H1 (cell line): Measurements from ENCODE around the gene STIL. TPM values are rescaled to one million over a fixed set of nuclear protein-coding genes. Genes with fewer than 3 reads are reported as not detected.
A peak's percentile ranks its signal among the peaks of the same experiment; 100 is the strongest.

Source experiments
- CTCF ChIA-PET: fragments of 300-600 bp; sonication (Branson Sonifier 250); formaldehyde crosslinking; loops from one replicate; lab custom pipeline; 2021; ENCODE audit not compliant: partially characterized antibody; lab: Charles Lee
- POLR2A ChIA-PET: fragments of 300-600 bp; sonication (Branson Sonifier 250); formaldehyde crosslinking; loops from one replicate; lab custom pipeline; 2021; ENCODE audit warnings: inconsistent platforms; ENCODE audit not compliant: partially characterized antibody; lab: Charles Lee
- DNase-seq, 2 experiments: peaks; one replicate each; pipeline versions ENCODE4 v3.0.0 to v3.0.0-alpha.2; 2010 to 2022; ENCODE audit warnings: low spot score in 2 of 2, low read depth in 1 of 2, mixed read lengths in 1 of 2
- FAIRE-seq: peaks from 2 replicates; lab custom pipeline; 2011; peaks lifted over from hg19 to GRCh38; lab: Jason Lieb, UNC
- H2AFZ ChIP-seq: 2 replicates; pipeline ENCODE4 v1.8.1; 2012; ENCODE audit warnings: low read length, inconsistent platforms
- H2AK5ac ChIP-seq: 2 replicates; pipeline ENCODE4 v1.6.1; 2013; ENCODE audit warnings: low read depth, low read length
- H2BK120ac ChIP-seq: replicated peaks from 2 replicates; pipeline ENCODE3; 2013; ENCODE audit warnings: low read depth, low read length, inconsistent platforms
- H2BK12ac ChIP-seq: 2 replicates; pipeline ENCODE4 v1.6.1; 2013; ENCODE audit warnings: low read depth, low read length
- H2BK15ac ChIP-seq: 2 replicates; pipeline ENCODE4 v1.6.1; 2013; ENCODE audit warnings: low read length
- H2BK20ac ChIP-seq: 2 replicates; pipeline ENCODE4 v1.6.1; 2013; ENCODE audit warnings: low read length
- H2BK5ac ChIP-seq: 2 replicates; pipeline ENCODE4 v1.6.1; 2013; ENCODE audit warnings: low read depth, low read length
- H3K14ac ChIP-seq: 2 replicates; pipeline ENCODE4 v1.6.1; 2013; ENCODE audit warnings: inconsistent platforms; ENCODE audit not compliant: insufficient read length
- H3K18ac ChIP-seq: 2 replicates; pipeline ENCODE4 v1.6.1; 2013; ENCODE audit warnings: low read length; ENCODE audit errors: extremely low read depth
- H3K23ac ChIP-seq: 2 replicates; pipeline ENCODE4 v1.6.1; 2013; ENCODE audit warnings: inconsistent platforms; ENCODE audit not compliant: insufficient read length
- H3K23me2 ChIP-seq: 2 replicates; pipeline ENCODE4 v1.6.1; 2013; ENCODE audit warnings: low read depth, low read length
- H3K27ac ChIP-seq: 2 replicates; pipeline ENCODE4 v1.6.1; 2011; ENCODE audit warnings: low read depth, low read length, inconsistent platforms
- H3K27me3 ChIP-seq, 4 experiments: replicated peaks in 1 of 4; 1 replicate in 1 of 4; 2 replicates in 3 of 4; pipeline versions ENCODE4 v1.6.1 to v1.8.1; 2011 to 2013; ENCODE audit warnings: low read length in 3 of 4, mild to moderate bottlenecking in 3 of 4, inconsistent platforms in 2 of 4, mixed read lengths in 2 of 4, moderate library complexity in 1 of 4; ENCODE audit not compliant: control insufficient read depth in 3 of 4, insufficient read depth in 3 of 4; ENCODE audit errors: extremely low read depth in 1 of 4
- H3K36me3 ChIP-seq, 4 experiments: 2 replicates each; pipeline versions ENCODE4 v1.6.1 to v1.8.1; 2011 to 2013; ENCODE audit warnings: mild to moderate bottlenecking in 4 of 4, low read length in 3 of 4, moderate library complexity in 2 of 4, control low read depth in 1 of 4, inconsistent platforms in 1 of 4; ENCODE audit not compliant: insufficient read depth in 4 of 4, control insufficient read depth in 2 of 4
- H3K4ac ChIP-seq: replicated peaks from 2 replicates; pipeline ENCODE3; 2013; ENCODE audit warnings: low read length, low read depth, mixed read lengths, inconsistent platforms; ENCODE audit not compliant: insufficient read length
- H3K4me1 ChIP-seq, 4 experiments: replicated peaks in 1 of 4; 1 replicate in 1 of 4; 2 replicates in 3 of 4; pipeline versions ENCODE4 v1.6.1 to v1.8.1; 2011 to 2013; ENCODE audit warnings: low read length in 3 of 4, inconsistent platforms in 2 of 4, mixed read lengths in 1 of 4; ENCODE audit not compliant: insufficient read depth in 4 of 4, control insufficient read depth in 3 of 4
- H3K4me2 ChIP-seq, 2 experiments: 2 replicates each; pipeline versions ENCODE4 v1.6.1 to v1.8.1; 2011 to 2013; ENCODE audit warnings: low read depth in 2 of 2, low read length in 2 of 2, control low read depth in 1 of 2, inconsistent platforms in 1 of 2, mild to moderate bottlenecking in 1 of 2; ENCODE audit not compliant: insufficient read depth in 1 of 2
- H3K4me3 ChIP-seq, 4 experiments: fragments of 200-600, 300-600 bp in 1 of 4; sonication (generic), shearing (Covaris generic), sonication (Bioruptor Twin) in 1 of 4; 2 replicates each; pipeline versions ENCODE4 v1.5.1 to v1.8.1; 2011 to 2016; ENCODE audit warnings: low read length in 4 of 4, low read depth in 3 of 4, control low read depth in 2 of 4, inconsistent platforms in 2 of 4, mild to moderate bottlenecking in 2 of 4, mixed read lengths in 1 of 4, moderate library complexity in 1 of 4; ENCODE audit not compliant: insufficient read depth in 2 of 4; ENCODE audit errors: extremely low read depth in 1 of 4
- H3K56ac ChIP-seq: replicated peaks from 2 replicates; pipeline ENCODE3; 2013; ENCODE audit warnings: low read depth, mild to moderate bottlenecking, mixed read lengths, low read length, inconsistent platforms; ENCODE audit not compliant: insufficient read length
- H3K79me1 ChIP-seq: 2 replicates; pipeline ENCODE4 v1.6.1; 2013; ENCODE audit warnings: low read depth, low read length, control low read depth
- H3K79me2 ChIP-seq, 2 experiments: 2 replicates each; pipeline versions ENCODE4 v1.6.1 to v1.8.1; 2012 to 2013; ENCODE audit warnings: low read length in 2 of 2, mild to moderate bottlenecking in 2 of 2, inconsistent platforms in 1 of 2; ENCODE audit not compliant: insufficient read depth in 2 of 2, control insufficient read depth in 1 of 2
- H3K9ac ChIP-seq, 4 experiments: replicated peaks in 1 of 4; 1 replicate in 1 of 4; 2 replicates in 3 of 4; pipeline versions ENCODE4 v1.6.1 to v1.8.1; 2011 to 2013; ENCODE audit warnings: low read depth in 3 of 4, low read length in 3 of 4, control low read depth in 2 of 4, mild to moderate bottlenecking in 2 of 4, moderate library complexity in 2 of 4, inconsistent platforms in 1 of 4; ENCODE audit errors: extremely low read depth in 1 of 4
- H3K9me3 ChIP-seq, 2 experiments: 2 replicates each; pipeline versions ENCODE4 v1.6.1 to v1.8.1; 2012 to 2013; ENCODE audit warnings: mild to moderate bottlenecking in 2 of 2, moderate library complexity in 2 of 2, control low read depth in 1 of 2, inconsistent platforms in 1 of 2, low read depth in 1 of 2, low read length in 1 of 2, mixed read lengths in 1 of 2; ENCODE audit not compliant: insufficient read depth in 2 of 2
- H4K20me1 ChIP-seq, 2 experiments: replicated peaks in 1 of 2; 2 replicates each; pipeline versions ENCODE3 to v1.8.1; 2011 to 2013; ENCODE audit warnings: inconsistent platforms in 2 of 2, low read length in 2 of 2, mild to moderate bottlenecking in 1 of 2; ENCODE audit not compliant: insufficient read depth in 2 of 2, control insufficient read depth in 1 of 2
- H4K5ac ChIP-seq: 2 replicates; pipeline ENCODE4 v1.6.1; 2013; ENCODE audit warnings: low read length, low read depth, mixed read lengths, inconsistent platforms; ENCODE audit not compliant: insufficient read length
- H4K8ac ChIP-seq: 2 replicates; pipeline ENCODE4 v1.8.0; 2013; ENCODE audit warnings: mild to moderate bottlenecking, moderate library complexity, low read length, inconsistent platforms; ENCODE audit not compliant: insufficient read depth; ENCODE audit errors: extremely low read depth
- H4K91ac ChIP-seq: replicated peaks from 2 replicates; pipeline ENCODE3; 2013; ENCODE audit warnings: low read length, mixed read lengths, inconsistent platforms; ENCODE audit not compliant: insufficient read length
- PHF8 ChIP-seq: fragments of 200-600 bp; sonication (generic); conservative IDR thresholded peaks from 2 replicates; pipeline ENCODE4 v1.7.1; 2012; ENCODE audit warnings: low read depth, mild to moderate bottlenecking, inconsistent platforms, low read length, moderate library complexity
- SUZ12 ChIP-seq: fragments of 200-600 bp; sonication (generic); IDR thresholded peaks from 2 replicates; pipeline ENCODE4 v1.6.1; 2012; ENCODE audit warnings: mild to moderate bottlenecking, inconsistent platforms, low read length, moderate library complexity, mixed read lengths
- WGBS, 2 experiments: shearing (Covaris generic) in 1 of 2; methylation state at CpG; one replicate each; pipeline versions ENCODE4 v1.1.6 to v1.1.7; 2013 to 2015; ENCODE audit warnings: low lambda C conversion rate in 2 of 2, mixed read lengths in 2 of 2, inconsistent platforms in 1 of 2, low coverage in 1 of 2, missing lambda C conversion rate in 1 of 2; ENCODE audit not compliant: insufficient replicate concordance in 2 of 2, insufficient coverage in 1 of 2, insufficient read length in 1 of 2; ENCODE audit errors: extremely low coverage in 1 of 2, missing lambda C conversion rate in 1 of 2; 5-methylcytosine and 5-hydroxymethylcytosine counted together
- polyA plus RNA-seq, 7 experiments: library from polyadenylated mRNA; depleted of rRNA in 3 of 7; stranded (reverse) in 5 of 7; unstranded in 2 of 7; fragments of >200 nt in 5 of 7; fragments of 200-250 nt in 2 of 7; gene quantifications; 1 replicate in 5 of 7; 2 replicates in 1 of 7; 4 replicates in 1 of 7; pipeline versions ENCODE4 v1.2.1 to v1.2.3, GENCODE V29; 2011 to 2013; ENCODE audit warnings: missing spikeins in 2 of 7, mixed read lengths in 2 of 7
- total RNA-seq: library from RNA; stranded (reverse); fragmentation: NEBNext Ultra II Directional; extraction: Animal tissue kit (Norgen Biotek cat#: 25700); gene quantifications from 2 replicates; pipeline ENCODE4 v1.2.1, GENCODE V29; 2021
- TF ChIP-seq, protein P1 (sequence below): IDR thresholded peaks from 2 replicates; pipeline ENCODE4 v1.6.1; 2012; ENCODE audit warnings: inconsistent platforms

The STIL gene
- total and polyA plus RNA-seq, 2 of the 8 experiments (the other 6 are each of a cell fraction or from before 2014, with no cell fraction given): 13.6 to 25.1 TPM

DNA sequence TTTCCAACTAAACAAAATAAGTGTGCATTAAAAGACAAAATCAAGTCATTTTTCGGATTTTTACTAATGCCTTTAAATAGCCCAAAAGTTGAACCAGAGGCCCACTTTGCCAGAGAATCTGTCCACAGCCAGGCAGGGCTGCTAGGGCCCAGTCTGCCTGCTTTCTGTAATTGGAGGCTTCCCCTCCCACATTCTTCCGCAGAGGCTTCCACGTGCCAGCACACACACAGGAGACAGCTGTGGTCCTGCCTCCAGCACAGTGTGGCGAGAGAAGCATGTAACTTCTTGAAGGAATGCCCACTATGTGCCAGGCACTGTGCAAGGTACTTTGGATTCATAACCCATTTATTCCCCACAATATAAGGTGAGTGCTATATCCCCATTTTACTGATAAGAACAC, 112.8 kb downstream of the STIL start:
- no peaks in the 10 kb centered on the region for H3K23me2 ChIP-seq
- H3K79me1 ChIP-seq: no peaks in the 10 kb centered on the region
- H3K79me2 ChIP-seq: no peaks in the 10 kb centered on the region
- no peak overlapping the region for H2AK5ac ChIP-seq
- no peaks in the 10 kb centered on the region for H4K20me1 ChIP-seq
- 47% methylated on average over 4 of the region's 4 CpGs; no CpG with 5 or more reads in 1 of the 2 experiments for WGBS, 2 experiments
- no peak overlapping the region for H3K9ac ChIP-seq
- H2BK5ac ChIP-seq: no peak overlapping the region
- H3K27me3 ChIP-seq: peaks cover 0 to 7% (median 4%) of the 10 kb centered on the region in 4 experiments; a peak in 2 of 7 replicates
- H4K91ac ChIP-seq: no peak overlapping the region
- no peak overlapping the region for H3K14ac ChIP-seq
- no peak overlapping the region for H2AFZ ChIP-seq
- H3K23ac ChIP-seq: no peak overlapping the region
- H2BK15ac ChIP-seq: no peak overlapping the region
- no peak overlapping the region for H4K8ac ChIP-seq
- TF ChIP-seq PHF8: no peak
- TF ChIP-seq, protein P1, sequence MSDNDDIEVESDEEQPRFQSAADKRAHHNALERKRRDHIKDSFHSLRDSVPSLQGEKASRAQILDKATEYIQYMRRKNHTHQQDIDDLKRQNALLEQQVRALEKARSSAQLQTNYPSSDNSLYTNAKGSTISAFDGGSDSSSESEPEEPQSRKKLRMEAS: 0 out of 2 replicates have a peak, but pooled peaks have one; percentile 44
- TF ChIP-seq SUZ12: no peak
- H3K4me2 ChIP-seq: no peak overlapping the region
- no peak overlapping the region for H3K18ac ChIP-seq
- POLR2A ChIA-PET: interaction anchor here (0.9 to 1.4 kb wide), 3 partner anchors 9 to 203 kb away, joined by 3 to 4 read pairs (median 3); no protein-coding TSS in a partner anchor
- FAIRE-seq: no peak
- no peak for DNase-seq
- H3K36me3 ChIP-seq: no peaks in the 10 kb centered on the region
- H2BK120ac ChIP-seq: no peak overlapping the region
- H4K5ac ChIP-seq: no peak overlapping the region
- no peak overlapping the region for H2BK20ac ChIP-seq
- H3K4ac ChIP-seq: no peak overlapping the region
- H3K4me3 ChIP-seq: no peak overlapping the region
- H3K27ac ChIP-seq: no peak overlapping the region
- H2BK12ac ChIP-seq: no peak overlapping the region
- H3K9me3 ChIP-seq: no peaks in the 10 kb centered on the region
- CTCF ChIA-PET: interaction anchor here (0.8 to 14.2 kb wide), 7 partner anchors 9 to 63 kb away, joined by 3 to 176 read pairs (median 3); no protein-coding TSS in a partner anchor
- H3K56ac ChIP-seq: no peak overlapping the region
- H3K4me1 ChIP-seq: no peaks in the 10 kb centered on the region

Other genes with a start within 250 kb of the STIL start
- not detected in 2 replicates for gene CYP4Z1, start 246.9 kb downstream of the STIL start, total RNA-seq
- not detected in 2 replicates for gene CYP4Z1, start 246.9 kb downstream of the STIL start, polyA plus RNA-seq (2011; rRNA removed)
- not detected in 2 replicates for gene CYP4A22, start 176.7 kb downstream of the STIL start, total RNA-seq
- gene CYP4A22, start 176.7 kb downstream of the STIL start, polyA plus RNA-seq (2011; rRNA removed): 0.03 TPM in 1 of 2 replicates, not detected in the other
- gene PDZK1IP1, start 124.1 kb downstream of the STIL start, total RNA-seq: not detected in 2 replicates
- 0.17 TPM in 1 of 2 replicates, not detected in the other for gene PDZK1IP1, start 124.1 kb downstream of the STIL start, polyA plus RNA-seq (2011; rRNA removed)
- gene TAL1, start 81.9 kb downstream of the STIL start, total RNA-seq: 0.15 TPM in 1 of 2 replicates, not detected in the other
- 0.06 and 0.09 TPM in 2 replicates for gene TAL1, start 81.9 kb downstream of the STIL start, polyA plus RNA-seq (2011; rRNA removed)
- gene CMPK1, start 19.6 kb upstream of the STIL start, total RNA-seq: 34.3 and 36.9 TPM in 2 replicates
- gene CMPK1, start 19.6 kb upstream of the STIL start, polyA plus RNA-seq (2011; rRNA removed): 2.7 and 6.0 TPM in 2 replicates
- gene FOXE3, start 102.1 kb upstream of the STIL start, total RNA-seq: 0.27 TPM in 1 of 2 replicates, not detected in the other
- gene FOXE3, start 102.1 kb upstream of the STIL start, polyA plus RNA-seq (2011; rRNA removed): 0.18 and 0.22 TPM in 2 replicates
- not detected in 2 replicates for gene FOXD2, start 123.9 kb upstream of the STIL start, total RNA-seq
- gene FOXD2, start 123.9 kb upstream of the STIL start, polyA plus RNA-seq (2011; rRNA removed): not detected in 2 replicates